Parathyroid adenoma (tissue), 2 donors: ENCODE measurements around the gene AUTS2.

Experiments
- H2AFZ ChIP-seq: fragments of 300-600 bp; sonication (generic); one replicate; pipeline ENCODE4 v1.7.0; 2017; ENCODE audit warnings: antibody characterized with exemption, mild to moderate bottlenecking
- H3K27ac ChIP-seq: fragments of 300-600 bp; sonication (generic); one replicate; pipeline ENCODE4 v1.7.0; 2017
- H3K27me3 ChIP-seq: fragments of 300-600 bp; sonication (generic); one replicate; pipeline ENCODE4 v1.7.0; 2017; ENCODE audit warnings: low read length; ENCODE audit not compliant: control insufficient read depth, insufficient read depth
- H3K36me3 ChIP-seq: fragments of 300-600 bp; sonication (generic); one replicate; pipeline ENCODE4 v1.7.0; 2017; ENCODE audit warnings: low read length; ENCODE audit not compliant: control insufficient read depth, insufficient read depth
- H3K4me1 ChIP-seq: fragments of 300-600 bp; sonication (generic); one replicate; pipeline ENCODE4 v1.7.0; 2017; ENCODE audit warnings: control low read depth
- H3K4me2 ChIP-seq: fragments of 300-600 bp; sonication (generic); one replicate; pipeline ENCODE4 v1.7.0; 2017; ENCODE audit warnings: low read length
- H3K4me3 ChIP-seq: fragments of 300-600 bp; sonication (generic); one replicate; pipeline ENCODE4 v1.7.0; 2017; ENCODE audit warnings: low read depth, low read length
- H3K79me2 ChIP-seq: fragments of 300-600 bp; sonication (generic); one replicate; pipeline ENCODE4 v1.7.0; 2017; ENCODE audit warnings: control low read depth
- H3K9ac ChIP-seq: fragments of 300-600 bp; sonication (generic); one replicate; pipeline ENCODE4 v1.7.0; 2017; ENCODE audit warnings: mild to moderate bottlenecking
- H3K9me3 ChIP-seq: fragments of 300-600 bp; sonication (generic); one replicate; pipeline ENCODE4 v1.7.0; 2017; ENCODE audit warnings: low read length; ENCODE audit not compliant: control insufficient read depth
- CTCF ChIP-seq: fragments of 300-600 bp; sonication (generic); IDR thresholded peaks from one replicate; pipeline ENCODE4 v1.7.0; 2017; ENCODE audit warnings: antibody characterized with exemption, mild to moderate bottlenecking
- donor health status: primary hyperparathyroidism.

Gene AUTS2

GRCh38 chr7:70487886-70488285, 889.6 kb downstream of the AUTS2 start:
- H3K27ac ChIP-seq = no peak overlapping the region
- H2AFZ ChIP-seq = no peak overlapping the region
- H3K79me2 ChIP-seq = no peaks in the 10 kb centered on the region
- H3K9ac ChIP-seq = no peak overlapping the region
- H3K9me3 ChIP-seq = no peaks in the 10 kb centered on the region
- H3K4me3 ChIP-seq = no peak overlapping the region
- H3K4me1 ChIP-seq = no peaks in the 10 kb centered on the region
- H3K4me2 ChIP-seq = no peak overlapping the region
- no peaks in the 10 kb centered on the region for H3K27me3 ChIP-seq
- TF ChIP-seq CTCF = no peak
- no peaks in the 10 kb centered on the region for H3K36me3 ChIP-seq

GRCh38 chr7:70489813-70490212, 891.5 kb downstream of the AUTS2 start:
- Histone ChIP-seq H3K4me1 (no peaks in the 10 kb centered on the region), H3K27me3 (no peaks in the 10 kb centered on the region), H3K27ac (no peak overlapping the region), H3K9me3 (no peaks in the 10 kb centered on the region), H3K36me3 (no peaks in the 10 kb centered on the region), H3K4me2 (no peak overlapping the region), H3K9ac (no peak overlapping the region), H3K4me3 (no peak overlapping the region), H3K79me2 (no peaks in the 10 kb centered on the region), H2AFZ (no peak overlapping the region)
- TF ChIP-seq CTCF = no peak

- Histone ChIP-seq H3K9ac (no peak overlapping the region), H3K27me3 (no peaks in the 10 kb centered on the region), H3K27ac (no peak overlapping the region), H3K79me2 (no peaks in the 10 kb centered on the region), H3K36me3 (no peaks in the 10 kb centered on the region), H3K4me1 (no peaks in the 10 kb centered on the region), H2AFZ (no peak overlapping the region), H3K9me3 (no peaks in the 10 kb centered on the region), H3K4me2 (no peak overlapping the region), H3K4me3 (no peak overlapping the region)
- TF ChIP-seq CTCF = no peak
Observed at GRCh38 chr7:70492625-70493024, 894.4 kb downstream of the AUTS2 start.

GRCh38 chr7:70494225-70495032, 896.2 kb downstream of the AUTS2 start:
- H3K4me2 ChIP-seq = no peak overlapping the region
- H3K27me3 ChIP-seq = no peaks in the 10 kb centered on the region
- no peak for TF ChIP-seq CTCF
- no peak overlapping the region for H3K4me3 ChIP-seq
- H3K36me3 ChIP-seq = no peaks in the 10 kb centered on the region
- no peaks in the 10 kb centered on the region for H3K9me3 ChIP-seq
- no peaks in the 10 kb centered on the region for H3K4me1 ChIP-seq
- no peak overlapping the region for H2AFZ ChIP-seq
- H3K9ac ChIP-seq = no peak overlapping the region
- H3K27ac ChIP-seq = no peak overlapping the region
- H3K79me2 ChIP-seq = no peaks in the 10 kb centered on the region

GRCh38 chr7:70495033-70495376, 896.7 kb downstream of the AUTS2 start:
- H3K4me1 ChIP-seq = no peaks in the 10 kb centered on the region
- no peak overlapping the region for H3K9ac ChIP-seq
- no peak overlapping the region for H3K4me3 ChIP-seq
- H3K36me3 ChIP-seq = no peaks in the 10 kb centered on the region
- H3K4me2 ChIP-seq = no peak overlapping the region
- TF ChIP-seq CTCF = no peak
- no peaks in the 10 kb centered on the region for H3K9me3 ChIP-seq
- H3K79me2 ChIP-seq = no peaks in the 10 kb centered on the region
- no peak overlapping the region for H3K27ac ChIP-seq
- no peak overlapping the region for H2AFZ ChIP-seq
- no peaks in the 10 kb centered on the region for H3K27me3 ChIP-seq
